Ascending aorta (tissue), 2 donors: ENCODE results near the gene OBP2A. TPM values are rescaled to one million over a fixed set of nuclear protein-coding genes. Genes with fewer than 3 reads are reported as not detected.

Source experiments
- DNase-seq, 2 donors: peaks; one replicate each; pipeline ENCODE4 v3.0.0-alpha.2; 2019; ENCODE audit warnings: low spot score in 2 of 2
- H3K27ac ChIP-seq, 2 donors: fragments of 200-600 bp; sonication (generic); one replicate each; pipeline ENCODE4 v1.5.1; 2016 to 2017; ENCODE audit warnings: mild to moderate bottlenecking in 1 of 2
- H3K27me3 ChIP-seq: fragments of 200-600 bp; sonication (generic); one replicate; pipeline ENCODE4 v1.5.1; 2017
- H3K36me3 ChIP-seq, 2 donors: fragments of 200-600 bp; sonication (generic); one replicate each; pipeline ENCODE4 v1.5.1; 2016
- H3K4me1 ChIP-seq, 2 donors: fragments of 200-600 bp; sonication (generic); one replicate each; pipeline ENCODE4 v1.5.1; 2016 to 2017; ENCODE audit warnings: mild to moderate bottlenecking in 1 of 2
- H3K4me3 ChIP-seq, 2 donors: fragments of 200-600 bp; sonication (generic); one replicate each; pipeline ENCODE4 v1.5.1; 2016 to 2017; ENCODE audit warnings: mild to moderate bottlenecking in 1 of 2
- H3K9me3 ChIP-seq, 2 donors: fragments of 200-600 bp; sonication (generic); one replicate each; pipeline ENCODE4 v1.5.1; 2016
- intact Hi-C: fragments of 100-400 bp; cut with DNase I; formaldehyde crosslinking; loops from one replicate; pipeline ENCODE4 v1.15.1; 2023
- total RNA-seq: library from RNA; depleted of rRNA; stranded (reverse); fragments of >200 nt; gene quantifications from one replicate; pipeline ENCODE4 v1.1.0, GENCODE V29; 2016
- TF ChIP-seq, protein P1 (sequence below), 3 experiments: fragments of 200-600 bp in 2 of 3; fragments of 450-650 bp in 1 of 3; sonication (generic) in 2 of 3; IDR thresholded peaks; one replicate each; pipeline ENCODE4 v1.5.1; 2016 to 2019; ENCODE audit warnings: antibody characterized with exemption in 3 of 3, mild to moderate bottlenecking in 1 of 3, moderate library complexity in 1 of 3

The OBP2A gene
- total RNA-seq, 1 donor from 2014 or later: not detected

DNA sequence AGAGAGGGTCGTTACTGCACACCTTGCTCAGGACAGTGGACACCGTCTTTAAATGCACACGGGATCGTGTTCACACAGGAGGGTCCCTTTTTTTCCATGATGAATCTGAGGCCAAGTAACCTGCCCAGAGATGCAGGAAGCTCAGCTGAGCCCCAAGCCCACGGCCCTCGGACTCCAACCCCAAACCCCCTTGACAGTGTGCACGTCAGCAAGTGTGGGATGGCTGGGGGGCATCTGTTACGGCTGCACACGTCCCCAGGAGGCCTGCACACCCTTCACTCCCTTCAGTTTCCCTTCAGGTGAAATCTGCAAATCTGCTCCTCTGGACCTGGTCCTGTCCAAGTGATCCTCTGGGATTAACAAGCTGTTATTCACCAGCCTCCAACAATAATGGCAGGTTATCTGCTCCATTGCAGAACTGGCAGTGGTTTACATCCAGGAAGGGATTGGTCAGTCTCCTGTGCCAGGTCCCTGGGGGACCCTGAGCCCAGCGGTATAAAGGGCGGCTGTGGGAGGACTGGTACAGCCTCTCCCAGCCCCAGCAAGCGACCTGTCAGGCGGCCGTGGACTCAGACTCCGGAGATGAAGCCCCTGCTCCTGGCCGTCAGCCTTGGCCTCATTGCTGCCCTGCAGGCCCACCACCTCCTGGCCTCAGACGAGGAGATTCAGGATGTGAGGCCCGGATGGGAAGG is 24.9 kb upstream of the OBP2A start, which contains the start of gene LCN1:
TSS of gene LCN1 (plus strand) at position 525 of the 692 bp plus-strand sequence. CDS start at position 583, 58 bp downstream.
- peak in 1 of 2 donors; percentile 34 for DNase-seq
- Histone ChIP-seq H3K9me3 (no peaks in the 10 kb centered on the region), H3K36me3 (no peaks in the 10 kb centered on the region), H3K27me3 (no peaks in the 10 kb centered on the region), H3K4me3 (no peak within 1 kb of the TSS), H3K4me1 (no peaks in the 10 kb centered on the region), H3K27ac (no peak within 1 kb of the TSS)
- TF ChIP-seq, protein P1, sequence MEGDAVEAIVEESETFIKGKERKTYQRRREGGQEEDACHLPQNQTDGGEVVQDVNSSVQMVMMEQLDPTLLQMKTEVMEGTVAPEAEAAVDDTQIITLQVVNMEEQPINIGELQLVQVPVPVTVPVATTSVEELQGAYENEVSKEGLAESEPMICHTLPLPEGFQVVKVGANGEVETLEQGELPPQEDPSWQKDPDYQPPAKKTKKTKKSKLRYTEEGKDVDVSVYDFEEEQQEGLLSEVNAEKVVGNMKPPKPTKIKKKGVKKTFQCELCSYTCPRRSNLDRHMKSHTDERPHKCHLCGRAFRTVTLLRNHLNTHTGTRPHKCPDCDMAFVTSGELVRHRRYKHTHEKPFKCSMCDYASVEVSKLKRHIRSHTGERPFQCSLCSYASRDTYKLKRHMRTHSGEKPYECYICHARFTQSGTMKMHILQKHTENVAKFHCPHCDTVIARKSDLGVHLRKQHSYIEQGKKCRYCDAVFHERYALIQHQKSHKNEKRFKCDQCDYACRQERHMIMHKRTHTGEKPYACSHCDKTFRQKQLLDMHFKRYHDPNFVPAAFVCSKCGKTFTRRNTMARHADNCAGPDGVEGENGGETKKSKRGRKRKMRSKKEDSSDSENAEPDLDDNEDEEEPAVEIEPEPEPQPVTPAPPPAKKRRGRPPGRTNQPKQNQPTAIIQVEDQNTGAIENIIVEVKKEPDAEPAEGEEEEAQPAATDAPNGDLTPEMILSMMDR (IDR thresholded peaks at IDR 0.05): no peak
- intact Hi-C loops: no loop called here

DNA sequence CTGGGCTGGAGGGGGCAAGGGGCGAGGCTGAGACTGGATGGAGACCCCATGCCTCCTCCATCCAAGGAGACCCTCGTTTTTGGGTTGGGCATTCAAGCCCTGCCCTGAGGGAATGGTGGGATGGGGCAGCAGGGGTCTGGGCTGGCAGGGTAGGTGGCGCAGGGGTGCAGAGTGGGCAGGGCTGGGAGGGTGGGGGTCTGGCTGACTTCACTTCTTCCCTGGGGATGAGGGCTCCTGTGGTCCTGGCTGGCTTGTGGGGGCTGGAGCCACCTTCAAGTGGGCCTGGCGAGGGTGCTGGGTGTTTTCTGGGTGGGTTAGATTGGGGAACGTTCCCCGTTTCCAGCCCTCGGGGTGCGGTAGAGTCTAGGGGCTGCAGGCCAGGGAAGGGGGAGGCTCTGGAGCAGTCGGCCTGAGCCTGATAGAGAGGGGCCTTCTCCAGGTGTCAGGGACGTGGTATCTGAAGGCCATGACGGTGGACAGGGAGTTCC is 24.3 kb upstream of the OBP2A start:
- Histone ChIP-seq H3K4me3 (no peak overlapping the region), H3K4me1 (no peaks in the 10 kb centered on the region), H3K27ac (no peak overlapping the region), H3K9me3 (no peaks in the 10 kb centered on the region), H3K27me3 (no peaks in the 10 kb centered on the region), H3K36me3 (no peaks in the 10 kb centered on the region)
- intact Hi-C loops: no loop called here
- TF ChIP-seq, protein P1 (IDR thresholded peaks at IDR 0.05): no peak
- peak; percentile 1 to 54 for DNase-seq

DNA sequence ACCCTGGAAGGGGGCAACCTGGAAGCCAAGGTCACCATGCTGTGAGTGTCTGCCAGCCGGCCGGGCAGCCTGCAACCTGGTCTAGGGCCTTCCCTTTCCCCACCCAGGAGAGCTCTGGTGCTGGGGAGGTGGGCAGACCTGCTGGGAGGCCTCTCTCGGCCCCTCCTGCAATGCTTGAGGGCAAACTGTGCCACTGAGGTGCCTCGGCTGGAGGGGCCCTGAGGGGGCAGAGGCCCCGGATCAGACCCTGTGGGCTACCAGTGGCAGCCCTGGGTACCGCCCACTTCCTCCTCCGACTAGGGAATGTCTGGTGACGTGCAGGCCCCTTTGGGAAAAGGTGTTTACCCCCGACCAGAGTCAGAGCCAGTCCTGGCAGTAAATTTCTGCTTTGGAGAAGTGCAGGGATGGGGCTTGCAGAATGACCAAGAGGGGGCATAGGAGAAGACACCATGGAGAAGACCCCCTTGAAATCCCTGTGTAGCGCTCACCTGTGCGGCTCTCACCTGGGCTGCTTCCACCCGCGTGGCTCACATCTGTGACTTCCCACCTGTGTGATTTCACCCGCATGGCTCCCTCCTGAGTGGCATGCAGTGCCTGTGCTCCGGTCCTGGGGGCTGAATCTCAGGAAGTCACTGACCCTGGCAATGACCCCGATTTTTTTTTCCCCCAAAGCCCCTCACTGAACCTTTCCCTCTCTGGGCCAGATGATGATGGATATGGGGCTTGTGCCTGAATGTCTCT is 23.6 kb upstream of the OBP2A start:
- DNase-seq: peak; percentile 5 to 58
- intact Hi-C loops: no loop called here
- TF ChIP-seq, protein P1 (IDR thresholded peaks at IDR 0.05): no peak

DNA sequence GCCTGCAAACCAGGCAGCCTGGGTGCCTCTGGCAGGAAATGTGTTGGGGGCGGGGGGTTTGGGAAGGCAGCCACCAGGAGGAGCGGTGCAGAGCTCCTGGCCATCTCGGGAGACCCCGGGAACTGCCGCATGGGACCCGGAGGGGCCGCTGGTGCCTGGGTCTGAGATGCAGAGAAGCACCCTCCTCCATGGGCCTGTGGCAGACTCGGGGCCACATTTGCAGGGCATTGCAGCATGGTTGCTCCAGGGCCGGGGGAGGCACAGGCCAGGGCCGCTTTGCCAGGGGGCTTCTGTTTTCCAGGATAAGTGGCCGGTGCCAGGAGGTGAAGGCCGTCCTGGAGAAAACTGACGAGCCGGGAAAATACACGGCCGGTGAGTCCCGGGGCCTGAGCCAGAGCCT is 23.0 kb upstream of the OBP2A start:
- H3K36me3 ChIP-seq: no peaks in the 10 kb centered on the region
- H3K27me3 ChIP-seq: no peaks in the 10 kb centered on the region
- H3K4me3 ChIP-seq: no peak overlapping the region
- no peaks in the 10 kb centered on the region for H3K9me3 ChIP-seq
- H3K27ac ChIP-seq: no peak overlapping the region
- TF ChIP-seq, protein P1 (IDR thresholded peaks at IDR 0.05): no peak
- no peaks in the 10 kb centered on the region for H3K4me1 ChIP-seq
- intact Hi-C loops: no loop called here
- DNase-seq: peak; percentile 6 to 49

More for the DNA sequence above, 23.6 kb upstream of the OBP2A start:
- H3K36me3 ChIP-seq: no peaks in the 10 kb centered on the region
- no peak overlapping the region for H3K27ac ChIP-seq
- no peaks in the 10 kb centered on the region for H3K27me3 ChIP-seq
- no peaks in the 10 kb centered on the region for H3K9me3 ChIP-seq
- H3K4me3 ChIP-seq: no peak overlapping the region
- no peaks in the 10 kb centered on the region for H3K4me1 ChIP-seq

DNA sequence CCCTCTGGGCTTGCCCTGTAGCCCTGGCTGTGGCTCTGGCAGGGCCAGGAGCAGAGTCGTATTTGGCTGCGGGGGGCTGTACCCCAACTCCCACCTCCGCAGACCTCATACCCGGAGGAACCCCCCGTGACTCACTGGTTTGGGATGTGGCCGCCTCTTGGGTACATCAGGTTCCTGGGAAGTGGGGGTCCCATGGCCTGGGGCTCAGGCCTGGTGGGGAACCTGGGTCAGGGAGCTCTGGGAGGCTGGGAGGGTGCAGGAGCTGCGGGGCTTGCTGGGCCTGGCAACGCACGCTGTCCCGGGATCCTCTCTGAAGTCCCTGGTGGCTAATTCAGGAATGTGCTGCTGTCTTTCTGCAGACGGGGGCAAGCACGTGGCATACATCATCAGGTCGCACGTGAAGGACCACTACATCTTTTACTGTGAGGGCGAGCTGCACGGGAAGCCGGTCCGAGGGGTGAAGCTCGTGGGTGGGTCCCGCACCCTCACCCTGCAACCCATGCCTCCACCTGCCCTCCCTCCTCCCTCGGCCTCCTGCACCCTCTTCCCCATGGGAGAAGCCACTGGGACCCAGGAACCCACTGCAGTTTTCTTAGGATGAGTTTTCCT is 22.3 kb upstream of the OBP2A start:
- peak in 1 of 2 donors; percentile 37 for DNase-seq
- no peak overlapping the region for H3K4me3 ChIP-seq
- H3K27me3 ChIP-seq: no peaks in the 10 kb centered on the region
- no peak overlapping the region for H3K27ac ChIP-seq
- no peaks in the 10 kb centered on the region for H3K9me3 ChIP-seq
- no peaks in the 10 kb centered on the region for H3K4me1 ChIP-seq
- no peaks in the 10 kb centered on the region for H3K36me3 ChIP-seq
- intact Hi-C loops: no loop called here
- TF ChIP-seq, protein P1 (IDR thresholded peaks at IDR 0.05): no peak
